GM21447 (cell line): ENCODE results near the gene FAAP100.
"Not testable (repeated sequence)": the region's sequence is repeated elsewhere in the genome, so short reads cannot be mapped to it uniquely, and the experiment has no call there.

ENCODE experiments used
- ATAC-seq: cut with Tn5 transposase; IDR thresholded peaks from one replicate; pipeline ENCODE4 v1.9.1; 2021; ENCODE audit not compliant: unreplicated experiment

The FAAP100 gene

DNA sequence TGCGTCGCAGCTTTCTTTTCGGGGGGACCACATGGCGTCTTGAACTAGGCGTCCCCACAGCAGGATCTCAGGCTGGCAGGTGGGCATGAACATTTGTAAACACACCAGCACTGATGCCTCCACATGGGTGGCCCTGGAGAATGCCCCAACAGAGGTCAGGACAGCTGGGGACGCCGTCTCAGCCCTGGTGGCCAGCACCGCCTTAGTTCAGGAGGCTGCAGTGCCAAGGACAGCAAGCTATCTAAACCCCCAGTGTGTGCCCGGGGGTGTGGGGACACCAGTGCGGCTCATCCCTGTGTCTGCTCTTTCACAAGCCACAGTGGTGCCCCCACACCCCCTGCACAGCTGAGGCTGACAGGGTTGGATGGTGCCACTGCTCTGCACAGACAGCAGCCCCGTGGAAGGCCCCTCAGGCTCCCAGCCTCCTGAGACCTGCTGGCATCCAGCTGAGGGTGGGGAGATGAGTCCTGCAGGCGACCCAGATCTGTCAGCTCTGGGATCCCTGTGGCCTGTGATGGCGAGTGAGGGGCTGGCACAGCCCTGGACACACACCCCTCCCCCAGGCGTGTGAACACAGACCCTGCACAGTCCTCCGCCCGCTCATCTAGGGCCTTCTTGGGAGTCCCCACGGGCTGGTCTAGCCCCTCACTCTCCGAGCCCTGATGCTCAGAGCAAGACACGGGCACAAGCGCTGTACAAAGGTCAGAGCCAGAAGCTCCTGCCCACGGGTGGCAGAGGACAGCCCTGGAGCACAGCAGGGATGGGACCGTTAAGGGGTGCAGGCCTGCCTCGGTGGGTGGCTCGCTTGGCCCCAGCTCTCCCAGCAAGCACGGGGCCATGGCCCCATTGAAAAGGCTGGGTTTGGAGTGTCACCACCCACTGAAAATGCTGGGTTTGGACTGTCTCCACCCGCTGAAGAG, 13.2 kb downstream of the FAAP100 start:
- ATAC-seq, result no peak

- no peak for ATAC-seq
Measured at GRCh38 chr17:81537856-81538555, 14.1 kb downstream of the FAAP100 start.

- no peak for ATAC-seq
Measured at GRCh38 chr17:81537343-81537855, 14.8 kb downstream of the FAAP100 start.

- no peak for ATAC-seq
Measured at GRCh38 chr17:81536299-81537290, 15.6 kb downstream of the FAAP100 start.

GRCh38 chr17:81535480-81536298, 16.5 kb downstream of the FAAP100 start:
- no peak for ATAC-seq

DNA sequence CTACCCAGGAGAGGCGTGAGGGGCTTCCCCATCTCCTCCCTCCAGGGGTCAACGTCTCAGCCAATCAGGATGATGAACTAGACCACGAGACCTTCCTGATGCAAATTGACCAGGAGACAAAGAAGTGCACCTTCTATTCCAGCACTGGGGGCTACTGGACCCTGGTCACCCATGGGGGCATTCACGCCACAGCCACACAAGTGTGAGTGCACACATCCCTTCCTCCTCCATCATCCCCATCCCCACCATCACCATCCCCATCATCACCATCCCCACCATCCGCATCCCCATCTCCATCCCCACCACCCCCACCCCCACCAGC, 17.2 kb downstream of the FAAP100 start:
- no peak for ATAC-seq

GRCh38 chr17:81534157-81535006, 17.8 kb downstream of the FAAP100 start:
- ATAC-seq, result no peak

DNA sequence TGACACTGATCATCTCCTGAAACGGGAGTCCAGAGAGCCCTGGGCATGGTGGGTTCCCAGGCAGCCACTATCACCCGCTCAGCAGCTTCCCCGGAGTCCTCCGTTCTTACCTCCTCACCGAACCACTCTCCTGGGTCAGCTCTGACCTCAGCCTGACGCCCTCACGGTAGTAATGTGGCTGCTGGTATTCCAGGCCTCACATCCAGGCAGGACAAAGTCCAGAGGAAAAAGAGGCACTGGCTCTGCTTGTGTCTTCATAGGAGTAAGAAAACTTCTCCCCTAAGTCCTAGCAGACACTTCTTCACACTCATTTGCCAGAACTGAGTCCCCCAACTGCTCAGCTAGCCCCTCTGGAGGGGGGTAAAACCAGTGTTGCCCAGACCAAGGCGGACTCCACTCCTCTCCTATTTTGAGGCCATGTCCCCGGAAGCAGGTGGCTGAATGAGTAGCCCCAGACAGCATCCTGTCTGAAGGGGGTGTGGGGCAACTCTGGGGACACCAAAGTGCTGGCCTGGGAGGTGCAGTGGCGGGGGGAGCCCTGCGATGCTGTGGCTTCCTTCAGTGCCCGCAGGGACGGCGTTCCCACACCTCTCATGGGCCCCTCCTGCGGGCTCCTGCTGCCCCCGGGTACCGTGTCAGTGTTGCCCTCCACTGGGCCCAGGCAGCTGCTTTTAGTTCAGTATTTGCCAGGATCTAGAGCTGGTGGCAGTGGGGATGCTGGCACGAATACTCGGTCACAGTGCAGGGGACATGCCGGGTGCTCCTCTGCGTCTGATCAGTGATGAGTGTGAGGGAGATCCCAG, 18.6 kb downstream of the FAAP100 start:
- no peak for ATAC-seq

- no peak for ATAC-seq
Measured at GRCh38 chr17:81532490-81533287, 19.5 kb downstream of the FAAP100 start.

GRCh38 chr17:81531998-81532404, 20.2 kb downstream of the FAAP100 start:
- not testable (repeated sequence) for ATAC-seq

- ATAC-seq, result not testable (repeated sequence)
Measured at GRCh38 chr17:81531013-81531412, 21.1 kb downstream of the FAAP100 start.

GRCh38 chr17:81529437-81529803, 22.7 kb downstream of the FAAP100 start:
- no peak for ATAC-seq

GRCh38 chr17:81528651-81529436, 23.3 kb downstream of the FAAP100 start:
- no peak for ATAC-seq

DNA sequence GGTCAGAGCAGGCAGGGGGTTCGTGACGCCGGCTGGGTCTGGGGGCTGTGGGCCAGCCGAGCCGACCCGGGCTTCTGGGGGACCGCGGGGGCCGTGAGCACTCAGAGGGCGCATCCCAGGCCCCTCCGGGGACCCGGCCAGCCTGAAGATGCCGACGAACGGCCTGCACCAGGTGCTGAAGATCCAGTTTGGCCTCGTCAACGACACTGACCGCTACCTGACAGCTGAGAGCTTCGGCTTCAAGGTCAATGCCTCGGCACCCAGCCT, 23.8 kb downstream of the FAAP100 start:
- ATAC-seq, result no peak

GRCh38 chr17:81527591-81528383, 24.4 kb downstream of the FAAP100 start, which contains the start of gene FSCN2:
Gene FSCN2 (plus strand): TSS chr17:81528377. CDS start chr17:81528532, 155 bp downstream.
- ATAC-seq, result no peak
